Measurements from ENCODE around the gene CXCR3. TPM values are rescaled to one million over a fixed set of nuclear protein-coding genes. Genes with fewer than 3 reads are reported as not detected.
"Not testable (repeated sequence)": the region's sequence is repeated elsewhere in the genome, so short reads cannot be mapped to it uniquely, and the experiment has no call there.

CXCR3 gene
- total RNA-seq, 4 donors from 2014 or later, result not detected

DNA sequence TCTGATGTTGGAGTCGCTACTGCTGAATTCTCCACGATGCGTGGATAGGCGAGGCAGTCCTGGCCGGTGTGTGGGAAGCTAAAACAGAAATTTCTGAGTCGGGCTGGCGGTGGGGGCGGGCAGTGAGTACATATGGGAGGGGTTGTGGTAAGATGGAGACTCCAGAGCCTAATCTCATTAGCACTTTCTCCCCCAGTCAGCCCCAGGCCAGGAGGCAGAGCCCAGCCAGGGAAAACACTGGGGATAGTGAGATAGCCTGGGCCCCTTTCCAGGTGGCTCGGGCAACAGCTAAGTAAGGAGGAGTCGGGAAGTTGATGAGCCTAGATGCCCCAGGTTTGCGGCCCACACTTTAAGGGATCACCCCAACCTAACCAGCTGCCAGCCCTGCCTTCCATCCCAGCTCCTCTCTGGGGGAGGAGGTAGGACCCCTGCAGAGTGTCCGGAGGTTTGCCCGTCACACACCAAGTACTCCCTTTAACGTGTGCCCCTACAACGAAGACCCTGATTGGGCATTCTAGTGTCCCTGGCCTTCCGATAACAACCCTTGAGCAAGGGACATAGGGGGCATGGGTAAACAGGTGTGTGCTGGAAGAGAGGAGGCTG, 46.7 kb upstream of the CXCR3 start:
- H3K27me3 ChIP-seq, result no peaks in the 10 kb centered on the region
- 75 to 78% methylated on average over 12 to 16 of the region's 16 CpGs for WGBS, 2 donors
- TF ChIP-seq, protein P1, sequence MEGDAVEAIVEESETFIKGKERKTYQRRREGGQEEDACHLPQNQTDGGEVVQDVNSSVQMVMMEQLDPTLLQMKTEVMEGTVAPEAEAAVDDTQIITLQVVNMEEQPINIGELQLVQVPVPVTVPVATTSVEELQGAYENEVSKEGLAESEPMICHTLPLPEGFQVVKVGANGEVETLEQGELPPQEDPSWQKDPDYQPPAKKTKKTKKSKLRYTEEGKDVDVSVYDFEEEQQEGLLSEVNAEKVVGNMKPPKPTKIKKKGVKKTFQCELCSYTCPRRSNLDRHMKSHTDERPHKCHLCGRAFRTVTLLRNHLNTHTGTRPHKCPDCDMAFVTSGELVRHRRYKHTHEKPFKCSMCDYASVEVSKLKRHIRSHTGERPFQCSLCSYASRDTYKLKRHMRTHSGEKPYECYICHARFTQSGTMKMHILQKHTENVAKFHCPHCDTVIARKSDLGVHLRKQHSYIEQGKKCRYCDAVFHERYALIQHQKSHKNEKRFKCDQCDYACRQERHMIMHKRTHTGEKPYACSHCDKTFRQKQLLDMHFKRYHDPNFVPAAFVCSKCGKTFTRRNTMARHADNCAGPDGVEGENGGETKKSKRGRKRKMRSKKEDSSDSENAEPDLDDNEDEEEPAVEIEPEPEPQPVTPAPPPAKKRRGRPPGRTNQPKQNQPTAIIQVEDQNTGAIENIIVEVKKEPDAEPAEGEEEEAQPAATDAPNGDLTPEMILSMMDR (IDR thresholded peaks at IDR 0.05), result no peak
- TF ChIP-seq POLR2A (IDR thresholded peaks at IDR 0.05) (no peak), EP300 (IDR thresholded peaks at IDR 0.05) (no peak)
- no peaks in the 10 kb centered on the region for H3K9me3 ChIP-seq
- H3K4me1 ChIP-seq, result no peaks in the 10 kb centered on the region
- H3K27ac ChIP-seq, result no peak overlapping the region
- H3K4me3 ChIP-seq, result no peak overlapping the region
- DNase-seq (ENCODE audit: low spot score in 2 of 2), result no peak
- H3K36me3 ChIP-seq, result no peaks in the 10 kb centered on the region

DNA sequence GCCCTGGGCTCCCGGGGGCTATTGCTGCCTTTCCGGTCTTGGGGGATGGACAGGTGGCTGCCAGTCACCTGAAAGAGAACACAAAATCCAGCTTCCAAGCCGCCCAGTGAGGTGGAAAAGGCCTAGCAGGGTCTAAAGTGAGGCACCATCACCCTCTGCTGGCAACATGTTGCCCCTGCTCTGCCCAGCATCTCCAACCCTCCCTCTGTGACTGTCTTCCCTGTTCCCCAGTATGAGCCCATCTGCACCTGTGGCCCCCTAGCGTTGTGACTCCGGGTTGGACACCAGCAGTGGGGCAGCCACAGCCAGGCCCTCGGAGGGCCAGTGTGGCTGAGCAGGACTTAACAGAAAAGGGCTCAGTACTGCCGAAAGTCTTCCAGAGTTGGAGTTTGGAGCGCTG, 45.9 kb upstream of the CXCR3 start:
- H3K27ac ChIP-seq; H3K36me3 ChIP-seq; H3K4me3 ChIP-seq; H3K4me1 ChIP-seq; DNase-seq (ENCODE audit: low spot score in 2 of 2); H3K9me3 ChIP-seq; H3K27me3 ChIP-seq: not testable (repeated sequence)
- TF ChIP-seq, protein P1 (IDR thresholded peaks at IDR 0.05), result peak in 1 of 5 experiments; percentile 9
- WGBS, 2 donors, result 48% methylated on average over 8 of the region's 8 CpGs; no CpG with 5 or more reads in 1 of the 2 donors

DNA sequence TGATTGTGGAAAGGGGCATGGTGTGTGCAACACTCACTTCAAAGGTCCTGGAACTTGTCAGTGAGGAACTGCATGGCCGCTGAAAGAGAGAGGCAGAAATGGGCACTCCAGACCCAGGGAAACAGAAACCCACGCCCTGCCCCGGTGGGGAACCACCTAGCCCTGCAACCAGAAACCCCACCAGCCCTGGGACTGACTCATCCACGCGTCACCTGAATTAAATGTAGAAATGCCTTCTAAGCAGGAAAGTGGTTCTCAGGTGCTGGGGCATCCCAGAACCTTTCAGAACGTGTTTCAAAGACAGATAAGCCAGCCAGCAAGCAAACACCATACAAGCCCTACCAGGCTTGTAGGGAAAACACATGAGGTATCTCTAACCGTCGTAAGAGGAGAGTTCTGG, 44.9 kb upstream of the CXCR3 start:
- not testable (repeated sequence) for H3K36me3 ChIP-seq; H3K27ac ChIP-seq; H3K4me3 ChIP-seq; H3K9me3 ChIP-seq; DNase-seq (ENCODE audit: low spot score in 2 of 2); H3K4me1 ChIP-seq; H3K27me3 ChIP-seq
- WGBS, 2 donors, result 70 to 88% methylated on average over 5 to 7 of the region's 8 CpGs

DNA sequence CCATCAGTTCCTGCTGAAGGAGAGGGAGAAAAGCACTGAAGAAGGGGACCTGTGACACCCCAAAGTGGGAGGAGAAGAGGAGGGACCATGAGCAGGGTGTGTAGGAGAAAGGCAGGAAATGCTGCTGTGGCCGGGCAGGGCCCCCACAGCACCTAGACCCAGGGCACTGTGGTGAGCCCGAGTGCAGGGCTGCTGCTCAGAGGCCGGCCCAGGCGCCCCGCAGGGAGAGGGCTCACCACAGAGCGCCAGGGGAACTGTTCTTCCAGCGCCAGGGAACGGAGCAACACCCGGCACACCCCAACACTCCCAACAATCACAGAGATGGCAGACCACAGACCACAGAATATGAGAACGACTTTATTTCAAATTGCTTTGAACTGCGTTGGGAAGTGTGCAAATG, 44.3 kb upstream of the CXCR3 start:
- H3K27me3 ChIP-seq; H3K4me3 ChIP-seq; H3K4me1 ChIP-seq; H3K27ac ChIP-seq; H3K36me3 ChIP-seq; H3K9me3 ChIP-seq; DNase-seq (ENCODE audit: low spot score in 2 of 2): not testable (repeated sequence)
- 71 to 73% methylated on average over 8 to 11 of the region's 11 CpGs for WGBS, 2 donors

DNA sequence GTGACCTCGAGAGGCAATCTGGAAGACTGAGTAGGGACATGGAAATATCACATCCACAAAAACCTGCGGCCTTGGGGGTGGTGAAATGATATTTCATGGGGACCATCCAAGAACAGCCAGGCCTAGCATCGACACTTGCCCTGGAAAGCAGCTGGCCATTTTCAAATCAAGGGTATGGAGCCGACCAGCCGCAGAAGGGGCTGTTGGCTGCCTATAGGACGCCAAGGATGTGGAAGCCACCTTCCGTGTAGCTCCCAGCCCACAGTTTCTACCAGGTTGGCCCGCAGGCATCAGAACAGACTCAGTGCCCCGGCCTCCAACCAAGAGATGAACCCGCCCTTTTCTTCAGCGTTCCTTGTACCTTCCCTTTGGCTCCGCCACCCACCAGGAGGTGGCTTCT, 43.6 kb upstream of the CXCR3 start:
- Histone ChIP-seq H3K36me3 (no peaks in the 10 kb centered on the region), H3K4me1 (no peaks in the 10 kb centered on the region), H3K9me3 (no peaks in the 10 kb centered on the region), H3K27me3 (no peaks in the 10 kb centered on the region), H3K4me3 (no peak overlapping the region), H3K27ac (no peak overlapping the region)
- 85 to 86% methylated on average over 10 to 12 of the region's 12 CpGs for WGBS, 2 donors
- DNase-seq (ENCODE audit: low spot score in 2 of 2), result no peak
- TF ChIP-seq, protein P1 (IDR thresholded peaks at IDR 0.05), result no peak
- TF ChIP-seq POLR2A (IDR thresholded peaks at IDR 0.05) (no peak), EP300 (IDR thresholded peaks at IDR 0.05) (no peak)

DNA sequence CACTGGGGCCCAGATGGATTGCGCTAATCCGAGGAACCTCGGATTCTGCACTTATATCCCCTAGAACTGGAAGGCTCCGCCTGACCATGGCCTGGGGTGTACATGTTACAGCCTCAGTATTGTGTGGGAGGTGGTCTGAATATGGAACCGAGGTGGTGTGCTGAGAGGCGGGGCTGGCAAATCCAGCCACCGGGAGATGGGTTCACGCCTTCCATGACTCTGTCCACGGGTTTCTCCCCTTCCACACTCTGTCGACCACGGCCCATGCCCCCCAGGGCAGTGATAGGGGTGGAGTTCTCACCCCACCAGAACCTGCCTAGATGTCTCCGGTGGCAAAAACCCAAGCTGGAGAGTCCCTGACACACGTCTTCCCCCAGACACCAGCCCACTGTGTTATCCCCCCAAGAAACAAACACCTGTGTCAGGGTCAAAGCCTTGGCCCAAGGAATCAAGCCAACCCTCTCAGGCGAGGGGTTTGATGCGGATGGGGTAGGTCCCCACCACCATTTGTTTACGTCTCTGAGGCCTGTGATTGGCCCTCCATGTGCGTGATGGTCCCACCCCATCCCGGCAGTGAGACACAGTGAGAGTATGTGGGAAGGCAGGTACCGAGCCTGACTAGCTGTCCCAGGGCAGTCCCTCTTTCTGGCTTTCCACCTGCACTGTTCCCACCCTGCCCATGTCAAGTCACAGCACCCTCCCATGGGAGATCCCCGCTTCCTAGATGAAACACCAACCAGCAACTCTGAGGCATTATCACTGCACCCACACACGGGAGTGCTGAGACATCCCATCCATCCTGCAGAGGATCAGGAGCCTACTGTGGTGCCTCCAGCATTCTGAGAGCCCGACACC, 42.5 kb upstream of the CXCR3 start:
- no peaks in the 10 kb centered on the region for H3K9me3 ChIP-seq
- TF ChIP-seq POLR2A (IDR thresholded peaks at IDR 0.05), result no peak
- TF ChIP-seq EP300 (IDR thresholded peaks at IDR 0.05), result no peak
- TF ChIP-seq, protein P1 (IDR thresholded peaks at IDR 0.05), result no peak
- H3K4me3 ChIP-seq, result no peak overlapping the region
- H3K27ac ChIP-seq, result no peak overlapping the region
- DNase-seq (ENCODE audit: low spot score in 2 of 2), result no peak
- 86 to 93% methylated on average over 13 to 22 of the region's 22 CpGs for WGBS, 2 donors
- no peaks in the 10 kb centered on the region for H3K27me3 ChIP-seq
- H3K4me1 ChIP-seq, result no peaks in the 10 kb centered on the region
- no peaks in the 10 kb centered on the region for H3K36me3 ChIP-seq
